ENCODE measurements around the gene ACSL3. TPM values are rescaled to one million over a fixed set of nuclear protein-coding genes. Genes with fewer than 3 reads are reported as not detected.
A peak's percentile ranks its signal among the peaks of the same experiment; 100 is the strongest.

The ACSL3 gene
- total and polyA plus RNA-seq, 12 donors: 11.0 to 130 (median 70.6) TPM

- TF ChIP-seq CTCF (IDR thresholded peaks at IDR 0.05): no peak
- no peak for TF ChIP-seq POLR2A (IDR thresholded peaks at IDR 0.05)
- Histone ChIP-seq H3K9me3 (replicated peaks in 1 of 3) (no peaks in the 10 kb centered on the region), H3K36me3 (replicated peaks in 1 of 2) (no peaks in the 10 kb centered on the region), H3K27me3 (no peaks in the 10 kb centered on the region), H3K27ac (peak overlapping the region in 1 of 5 donors; percentile 37), H3K4me3 (no peak overlapping the region), H3K4me1 (replicated peaks in 1 of 2) (no peaks in the 10 kb centered on the region)
- WGBS, 4 donors: 49 to 64% (median 51%) methylated on average over 2 of the region's 2 CpGs
- intact Hi-C loops (cut with DNase I): no loop called here
- no peak for DNase-seq
Measured at GRCh38 chr2:222819722-222820333, 41.0 kb upstream of the ACSL3 start.

- no peak for DNase-seq
- intact Hi-C loops (cut with DNase I): no loop called here
- WGBS, 4 donors: 85 to 90% (median 87%) methylated on average over 6 of the region's 6 CpGs
- no peaks in the 10 kb centered on the region for H3K9me3 ChIP-seq (replicated peaks in 1 of 3)
- H3K27ac ChIP-seq: no peak overlapping the region
- no peaks in the 10 kb centered on the region for H3K27me3 ChIP-seq
- H3K36me3 ChIP-seq (replicated peaks in 1 of 2): no peaks in the 10 kb centered on the region
- no peaks in the 10 kb centered on the region for H3K4me1 ChIP-seq (replicated peaks in 1 of 2)
- TF ChIP-seq POLR2A (IDR thresholded peaks at IDR 0.05): no peak
- TF ChIP-seq CTCF (IDR thresholded peaks at IDR 0.05): no peak
- H3K4me3 ChIP-seq: no peak overlapping the region
Measured at GRCh38 chr2:222823183-222823930, 37.5 kb upstream of the ACSL3 start.

- no peak for DNase-seq
- intact Hi-C loops (cut with DNase I): no loop called here
- Histone ChIP-seq H3K36me3 (replicated peaks in 1 of 2) (no peaks in the 10 kb centered on the region), H3K27me3 (no peaks in the 10 kb centered on the region), H3K9me3 (replicated peaks in 1 of 3) (no peaks in the 10 kb centered on the region), H3K4me1 (replicated peaks in 1 of 2) (no peaks in the 10 kb centered on the region), H3K4me3 (no peak overlapping the region), H3K27ac (no peak overlapping the region)
- WGBS, 4 donors: 86 to 95% (median 90%) methylated on average over 1 of the region's 1 CpG
- TF ChIP-seq CTCF (IDR thresholded peaks at IDR 0.05): no peak
- TF ChIP-seq POLR2A (IDR thresholded peaks at IDR 0.05): no peak
Measured at GRCh38 chr2:222825031-222825430, 35.8 kb upstream of the ACSL3 start.

GRCh38 chr2:222827417-222827816 is 33.4 kb upstream of the ACSL3 start:
- DNase-seq: no peak
- Histone ChIP-seq H3K4me1 (replicated peaks in 1 of 2) (no peaks in the 10 kb centered on the region), H3K9me3 (replicated peaks in 1 of 3) (no peaks in the 10 kb centered on the region), H3K4me3 (no peak overlapping the region), H3K27me3 (no peaks in the 10 kb centered on the region), H3K36me3 (replicated peaks in 1 of 2) (no peaks in the 10 kb centered on the region), H3K27ac (no peak overlapping the region)
- 88 to 100% (median 94%) methylated on average over 1 of the region's 1 CpG for WGBS, 4 donors
- no peak for TF ChIP-seq CTCF (IDR thresholded peaks at IDR 0.05)
- TF ChIP-seq POLR2A (IDR thresholded peaks at IDR 0.05): no peak
- intact Hi-C loops (cut with DNase I): no loop called here
